ENCODE results near the gene GTF3A. TPM values are rescaled to one million over a fixed set of nuclear protein-coding genes. Genes with fewer than 3 reads are reported as not detected.

The GTF3A gene
- total RNA-seq, 1 experiment from 2014 or later, result 88.7 TPM

- TF ChIP-seq CTCF (IDR thresholded peaks at IDR 0.05), result peak; percentile 24; the same call in 1 of the 2 replicates
Observed at GRCh38 chr13:27374650-27375049, 49.8 kb upstream of the GTF3A start (continued).

GRCh38 chr13:27375686-27376326 is 48.6 kb upstream of the GTF3A start:
- TF ChIP-seq PRRX2 (CRISPR knock-in tag; IDR thresholded peaks at IDR 0.05) (no peak), CTCF (IDR thresholded peaks at IDR 0.05) (peak; percentile 84)
- Mint-ChIP-seq H3K36me3 (no peaks in the 10 kb centered on the region), H3K9me3 (no peaks in the 10 kb centered on the region), H3K4me3 (no peak overlapping the region), H3K27me3 (ENCODE audit: low read depth) (peaks cover 15% of the 10 kb centered on the region), H3K27ac (no peak overlapping the region), H3K4me1 (peaks cover 23% of the 10 kb centered on the region)
- CTCF ChIA-PET, result interaction anchor here (0.5 to 6.0 kb wide), 12 partner anchors 9 to 611 kb away, joined by 3 to 94 read pairs (median 4); no protein-coding TSS in a partner anchor
- ATAC-seq (peak; percentile 66), DNase-seq (ENCODE audit: low spot score) (peak; percentile 85)
- POLR2A ChIA-PET, result no interaction called here

- CTCF ChIA-PET, result interaction anchor here (1.9 to 2.5 kb wide), 3 partner anchors 17 to 448 kb away, joined by 9 to 11 read pairs (median 10); partner anchors contain the start of gene GTF3A
- no peaks in the 10 kb centered on the region for H3K36me3 Mint-ChIP-seq
- H3K27ac Mint-ChIP-seq, result no peak overlapping the region
- no peaks in the 10 kb centered on the region for H3K9me3 Mint-ChIP-seq
- H3K4me3 Mint-ChIP-seq, result no peak overlapping the region
- TF ChIP-seq EMX1 (CRISPR knock-in tag; IDR thresholded peaks at IDR 0.05) (no peak), RORB (CRISPR knock-in tag; IDR thresholded peaks at IDR 0.05) (no peak), NR3C1 (CRISPR knock-in tag; conservative IDR thresholded peaks at IDR 0.05; ENCODE audit: low read depth) (no peak), ZNF263 (CRISPR knock-in tag; IDR thresholded peaks at IDR 0.05; ENCODE audit: low read depth) (no peak), CREB1 (CRISPR knock-in tag; IDR thresholded peaks at IDR 0.05) (no peak), MYBL2 (CRISPR knock-in tag; IDR thresholded peaks at IDR 0.05) (no peak), CBFB (CRISPR knock-in tag; IDR thresholded peaks at IDR 0.05; ENCODE audit: low read depth) (no peak), JUN (CRISPR knock-in tag; IDR thresholded peaks at IDR 0.05) (no peak), FOXK1 (CRISPR knock-in tag; IDR thresholded peaks at IDR 0.05) (no peak), CREM (CRISPR knock-in tag; IDR thresholded peaks at IDR 0.05) (no peak)
- H3K4me1 Mint-ChIP-seq, result peaks cover 28% of the 10 kb centered on the region
- H3K27me3 Mint-ChIP-seq (ENCODE audit: low read depth), result no peaks in the 10 kb centered on the region; the same call in none of the 2 replicates
- no peak for ATAC-seq
- POLR2A ChIA-PET, result no interaction called here
- no peak for DNase-seq (ENCODE audit: low spot score)
Observed at GRCh38 chr13:27379126-27379525, 45.3 kb upstream of the GTF3A start.

- no peaks in the 10 kb centered on the region for H3K36me3 Mint-ChIP-seq
- no peaks in the 10 kb centered on the region; the same call in 1 of the 2 replicates for H3K27me3 Mint-ChIP-seq (ENCODE audit: low read depth)
- H3K27ac Mint-ChIP-seq, result no peak overlapping the region
- H3K4me1 Mint-ChIP-seq, result peaks cover 25% of the 10 kb centered on the region
- ChIA-PET CTCF (interaction anchor here (0.7 to 2.5 kb wide), 8 partner anchors 18 to 447 kb away, joined by 3 to 11 read pairs (median 8); partner anchors contain the start of gene GTF3A), POLR2A (no interaction called here)
- H3K9me3 Mint-ChIP-seq, result no peaks in the 10 kb centered on the region
- H3K4me3 Mint-ChIP-seq, result no peak overlapping the region
- TF ChIP-seq TCF7 (CRISPR knock-in tag; IDR thresholded peaks at IDR 0.05; ENCODE audit: low read depth) (no peak), USF2 (CRISPR knock-in tag; IDR thresholded peaks at IDR 0.05) (0 out of 2 replicates have a peak, but pooled peaks have one; percentile 8), CTCF (IDR thresholded peaks at IDR 0.05) (peak; percentile 73)
- ATAC-seq, result peak; percentile 84
- peak; percentile 85 for DNase-seq (ENCODE audit: low spot score)
Observed at GRCh38 chr13:27379694-27380641, 44.5 kb upstream of the GTF3A start.

Measured in WTC11 (cell line).